ENCODE measurements around the gene DRAXIN.

Gene DRAXIN

GRCh38 chr1:11735854-11736745 is 44.6 kb downstream of the DRAXIN start, which contains the start of gene AGTRAP:
AGTRAP (plus strand) TSS chr1:11736136; CDS start chr1:11736209, 73 bp downstream.
- POLR2A ChIA-PET: interaction anchor here (0.6 to 1.8 kb wide), 4 partner anchors 51 to 500 kb away, joined by 3 to 5 read pairs (median 5); partner anchors contain the start of genes CLCN6 and MTHFR
- TF ChIP-seq, protein P1, sequence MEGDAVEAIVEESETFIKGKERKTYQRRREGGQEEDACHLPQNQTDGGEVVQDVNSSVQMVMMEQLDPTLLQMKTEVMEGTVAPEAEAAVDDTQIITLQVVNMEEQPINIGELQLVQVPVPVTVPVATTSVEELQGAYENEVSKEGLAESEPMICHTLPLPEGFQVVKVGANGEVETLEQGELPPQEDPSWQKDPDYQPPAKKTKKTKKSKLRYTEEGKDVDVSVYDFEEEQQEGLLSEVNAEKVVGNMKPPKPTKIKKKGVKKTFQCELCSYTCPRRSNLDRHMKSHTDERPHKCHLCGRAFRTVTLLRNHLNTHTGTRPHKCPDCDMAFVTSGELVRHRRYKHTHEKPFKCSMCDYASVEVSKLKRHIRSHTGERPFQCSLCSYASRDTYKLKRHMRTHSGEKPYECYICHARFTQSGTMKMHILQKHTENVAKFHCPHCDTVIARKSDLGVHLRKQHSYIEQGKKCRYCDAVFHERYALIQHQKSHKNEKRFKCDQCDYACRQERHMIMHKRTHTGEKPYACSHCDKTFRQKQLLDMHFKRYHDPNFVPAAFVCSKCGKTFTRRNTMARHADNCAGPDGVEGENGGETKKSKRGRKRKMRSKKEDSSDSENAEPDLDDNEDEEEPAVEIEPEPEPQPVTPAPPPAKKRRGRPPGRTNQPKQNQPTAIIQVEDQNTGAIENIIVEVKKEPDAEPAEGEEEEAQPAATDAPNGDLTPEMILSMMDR (IDR thresholded peaks at IDR 0.05; ENCODE audit: insufficient read depth, low read length, missing control alignments): peak; percentile 21
- no peak for DNase-seq (ENCODE audit: low read depth, low spot score)
- peak within 1 kb of the TSS; percentile 89 for H3K4me3 ChIP-seq (ENCODE audit: low read depth, low read length)
- CTCF ChIA-PET: interaction anchor here (1.0 to 4.8 kb wide), 7 partner anchors 16 to 698 kb away, joined by 3 to 21 read pairs (median 4); partner anchors contain the start of gene FBXO6

GRCh38 chr1:11736746-11737639 is 45.5 kb downstream of the DRAXIN start:
- CTCF ChIA-PET: interaction anchor here (0.6 to 4.8 kb wide), 5 partner anchors 15 to 699 kb away, joined by 3 to 21 read pairs (median 4); no protein-coding TSS in a partner anchor
- POLR2A ChIA-PET: interaction anchor here (1.4 to 1.8 kb wide), 3 partner anchors 50 to 171 kb away, joined by 5 read pairs; partner anchors contain the start of genes CLCN6 and MTHFR
- peak overlapping the region; percentile 89 for H3K4me3 ChIP-seq (ENCODE audit: low read depth, low read length)
- DNase-seq (ENCODE audit: low read depth, low spot score): peak; percentile 34
- TF ChIP-seq, protein P1 (IDR thresholded peaks at IDR 0.05; ENCODE audit: insufficient read depth, low read length, missing control alignments): no peak

GRCh38 chr1:11738096-11738495 is 46.6 kb downstream of the DRAXIN start:
- no peak for DNase-seq (ENCODE audit: low read depth, low spot score)
- TF ChIP-seq, protein P1 (IDR thresholded peaks at IDR 0.05; ENCODE audit: insufficient read depth, low read length, missing control alignments): no peak
- POLR2A ChIA-PET: no interaction called here
- CTCF ChIA-PET: interaction anchor here (1.0 to 4.8 kb wide), 3 partner anchors 11 to 47 kb away, joined by 4 to 21 read pairs (median 4); no protein-coding TSS in a partner anchor
- H3K4me3 ChIP-seq (ENCODE audit: low read depth, low read length): no peak overlapping the region

DNA sequence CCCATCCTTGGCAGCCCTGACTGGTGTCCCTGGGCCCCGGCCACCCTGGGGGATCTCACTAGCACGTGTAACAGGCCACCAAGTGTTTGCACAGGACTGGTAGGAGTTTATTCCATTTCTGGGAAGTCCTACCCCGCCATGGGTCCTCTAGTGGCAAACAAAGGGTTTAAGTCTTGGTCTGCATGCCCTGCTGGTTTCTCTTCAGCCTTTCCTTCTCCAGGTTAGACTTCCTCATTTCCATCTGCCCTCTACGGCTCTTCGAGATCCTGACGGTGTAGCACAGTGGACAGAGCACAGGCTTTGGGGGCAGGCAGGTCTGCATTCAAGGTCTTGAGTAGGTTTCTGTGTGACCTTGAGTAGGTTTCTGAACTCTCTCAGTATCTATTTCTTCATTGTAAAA is 47.3 kb downstream of the DRAXIN start:
- CTCF ChIA-PET: interaction anchor here (1.0 to 4.8 kb wide), 2 partner anchors 11 to 19 kb away, joined by 4 to 21 read pairs; no protein-coding TSS in a partner anchor
- no peak overlapping the region for H3K4me3 ChIP-seq (ENCODE audit: low read depth, low read length)
- TF ChIP-seq, protein P1 (IDR thresholded peaks at IDR 0.05; ENCODE audit: insufficient read depth, low read length, missing control alignments): no peak
- POLR2A ChIA-PET: no interaction called here
- DNase-seq (ENCODE audit: low read depth, low spot score): no peak

- ChIA-PET POLR2A (no interaction called here), CTCF (no interaction called here)
- DNase-seq (ENCODE audit: low read depth, low spot score): no peak
- TF ChIP-seq, protein P1 (IDR thresholded peaks at IDR 0.05; ENCODE audit: insufficient read depth, low read length, missing control alignments): no peak
- H3K4me3 ChIP-seq (ENCODE audit: low read depth, low read length): no peak overlapping the region
Measured at GRCh38 chr1:11740258-11741192, 49.0 kb downstream of the DRAXIN start.

All from AG04449 (cell line).